Astrocyte (in vitro differentiated cells and primary cell): Measurements from ENCODE around the gene ZBTB24.

Experiments used
- EZH2 ChIP-seq: IDR thresholded peaks from 2 replicates; pipeline ENCODE4 v1.6.1; 2012; ENCODE audit warnings: mild to moderate bottlenecking, low read length, inconsistent platforms; ENCODE audit not compliant: insufficient read depth
- TF ChIP-seq, protein P1 (sequence below): IDR thresholded peaks from 2 replicates; pipeline ENCODE4 v1.5.1; 2011; ENCODE audit warnings: low read depth, mild to moderate bottlenecking, inconsistent platforms, low read length, moderate library complexity; ENCODE audit not compliant: insufficient read depth

DNA sequence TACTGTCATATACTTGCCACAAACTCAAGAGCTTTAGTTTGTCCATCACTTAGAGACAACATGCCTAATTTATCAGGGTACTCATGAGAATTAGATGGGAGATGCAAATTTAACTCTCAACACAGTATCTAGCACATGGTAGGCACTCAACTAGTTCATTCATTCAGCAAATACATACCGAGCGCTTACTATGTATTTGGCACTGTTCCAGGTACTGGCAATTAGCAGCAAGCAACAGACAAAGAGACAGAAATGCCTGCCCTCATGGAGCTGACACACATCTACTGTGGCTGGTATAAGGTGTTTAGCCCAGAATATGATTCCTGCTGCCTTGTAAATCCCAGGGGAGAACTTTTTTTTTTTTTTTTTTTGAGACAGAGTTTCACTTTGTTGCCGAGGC lies 32.2 kb downstream of the ZBTB24 start:
- TF ChIP-seq, protein P1, sequence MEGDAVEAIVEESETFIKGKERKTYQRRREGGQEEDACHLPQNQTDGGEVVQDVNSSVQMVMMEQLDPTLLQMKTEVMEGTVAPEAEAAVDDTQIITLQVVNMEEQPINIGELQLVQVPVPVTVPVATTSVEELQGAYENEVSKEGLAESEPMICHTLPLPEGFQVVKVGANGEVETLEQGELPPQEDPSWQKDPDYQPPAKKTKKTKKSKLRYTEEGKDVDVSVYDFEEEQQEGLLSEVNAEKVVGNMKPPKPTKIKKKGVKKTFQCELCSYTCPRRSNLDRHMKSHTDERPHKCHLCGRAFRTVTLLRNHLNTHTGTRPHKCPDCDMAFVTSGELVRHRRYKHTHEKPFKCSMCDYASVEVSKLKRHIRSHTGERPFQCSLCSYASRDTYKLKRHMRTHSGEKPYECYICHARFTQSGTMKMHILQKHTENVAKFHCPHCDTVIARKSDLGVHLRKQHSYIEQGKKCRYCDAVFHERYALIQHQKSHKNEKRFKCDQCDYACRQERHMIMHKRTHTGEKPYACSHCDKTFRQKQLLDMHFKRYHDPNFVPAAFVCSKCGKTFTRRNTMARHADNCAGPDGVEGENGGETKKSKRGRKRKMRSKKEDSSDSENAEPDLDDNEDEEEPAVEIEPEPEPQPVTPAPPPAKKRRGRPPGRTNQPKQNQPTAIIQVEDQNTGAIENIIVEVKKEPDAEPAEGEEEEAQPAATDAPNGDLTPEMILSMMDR, result no peak
- TF ChIP-seq EZH2, result no peak
